ENCODE data around the gene RAB42. TPM values are rescaled to one million over a fixed set of nuclear protein-coding genes. Genes with fewer than 3 reads are reported as not detected.

The RAB42 gene
- total RNA-seq, 2 donors from 2014 or later: 3.5 to 4.2 TPM

GRCh38 chr1:28642056-28642846 is 50.2 kb downstream of the RAB42 start:
- intact Hi-C loops (cut with DNase I): no loop called here
- no peak for DNase-seq (ENCODE audit: low spot score)

- DNase-seq (ENCODE audit: low spot score): peak; percentile 96
- intact Hi-C loops (cut with DNase I): no loop called here
Measured at GRCh38 chr1:28642847-28643635, 51.0 kb downstream of the RAB42 start, which contains the start of gene TAF12. TSS of gene TAF12 (minus strand) at chr1:28643067. CDS start at chr1:28622081, 20,986 bp downstream.

GRCh38 chr1:28644494-28644893 is 52.4 kb downstream of the RAB42 start:
- intact Hi-C loops (cut with DNase I): no loop called here
- DNase-seq (ENCODE audit: low spot score): no peak

Other genes starting within 250 kb of the RAB42 start
- gene PHACTR4, start 222.5 kb upstream of the RAB42 start, total RNA-seq: 10 to 100 TPM; 21.7 to 25.9 TPM
- gene RCC1, start 86.2 kb upstream of the RAB42 start, total RNA-seq: 1 to 10 TPM; 7.9 to 9.2 TPM
- 10 to 100 TPM; 17.5 to 23.2 TPM for gene TRNAU1AP, start 39.2 kb upstream of the RAB42 start, total RNA-seq
- 10 to 100 TPM; 14.9 to 16.5 TPM for gene TAF12, start 50.8 kb downstream of the RAB42 start, total RNA-seq
- gene RNU11, start 56.3 kb downstream of the RAB42 start, total RNA-seq: not detected
- 10 to 100 TPM in 1 of 2 donors, 1 to 10 TPM in 1; 8.7 to 10.6 TPM for gene GMEB1, start 76.5 kb downstream of the RAB42 start, total RNA-seq
- gene YTHDF2, start 144.7 kb downstream of the RAB42 start, total RNA-seq: 10 to 100 TPM; 37.2 to 38.5 TPM
- not detected for gene OPRD1, start 219.9 kb downstream of the RAB42 start, total RNA-seq

All from posterior vena cava (tissue), 2 donors.